Kidney tubule cell (primary cell): ENCODE data around the gene UNC5CL.

Experiments
- DNase-seq: peaks from one replicate; pipeline ENCODE4 v3.0.0-alpha.2; 2018; ENCODE audit warnings: low spot score

UNC5CL gene

DNA sequence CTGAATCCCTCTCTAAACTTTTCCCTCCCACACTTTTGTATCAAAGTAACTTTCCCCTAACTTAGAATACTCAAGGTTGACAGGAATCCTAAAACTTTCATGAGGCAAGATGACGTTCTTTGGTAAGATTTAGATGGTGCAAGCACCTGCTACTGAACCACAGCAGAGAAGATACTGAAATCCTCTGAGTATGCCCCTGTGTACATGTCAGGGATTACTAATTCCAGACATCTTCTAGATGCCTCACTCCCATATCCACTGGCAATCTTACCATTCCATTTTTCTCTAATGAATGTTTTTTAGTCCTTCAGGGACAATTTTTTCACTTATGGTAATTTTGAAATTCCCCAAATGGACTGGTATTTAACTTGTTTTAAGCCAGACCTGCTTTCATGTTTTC is 23.0 kb upstream of the UNC5CL start:
- DNase-seq = no peak

DNA sequence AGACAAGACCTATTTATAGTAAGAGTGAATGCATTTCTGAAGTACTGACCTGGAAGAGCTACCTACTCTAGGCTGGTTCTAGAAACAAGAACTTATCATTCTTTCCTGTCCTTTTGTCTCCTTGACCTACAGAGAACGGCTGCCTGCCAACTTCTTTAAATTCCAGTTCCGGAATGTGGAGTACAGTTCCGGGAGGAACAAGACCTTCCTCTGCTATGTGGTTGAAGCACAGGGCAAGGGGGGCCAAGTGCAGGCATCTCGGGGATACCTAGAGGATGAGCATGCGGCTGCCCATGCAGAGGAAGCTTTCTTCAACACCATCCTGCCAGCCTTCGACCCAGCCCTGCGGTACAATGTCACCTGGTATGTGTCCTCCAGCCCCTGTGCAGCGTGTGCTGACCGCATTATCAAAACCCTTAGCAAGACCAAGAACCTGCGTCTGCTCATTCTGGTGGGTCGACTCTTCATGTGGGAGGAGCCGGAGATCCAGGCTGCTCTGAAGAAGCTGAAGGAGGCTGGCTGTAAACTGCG is 22.2 kb upstream of the UNC5CL start:
- peak; percentile 24 for DNase-seq

GRCh38 chr6:41059556-41059955 is 20.5 kb upstream of the UNC5CL start:
- DNase-seq = peak; percentile 74

GRCh38 chr6:41058783-41059181 is 19.8 kb upstream of the UNC5CL start:
- no peak for DNase-seq

GRCh38 chr6:41056768-41057490 is 17.9 kb upstream of the UNC5CL start:
- no peak for DNase-seq

GRCh38 chr6:41055149-41055548 is 16.1 kb upstream of the UNC5CL start:
- DNase-seq = no peak

DNA sequence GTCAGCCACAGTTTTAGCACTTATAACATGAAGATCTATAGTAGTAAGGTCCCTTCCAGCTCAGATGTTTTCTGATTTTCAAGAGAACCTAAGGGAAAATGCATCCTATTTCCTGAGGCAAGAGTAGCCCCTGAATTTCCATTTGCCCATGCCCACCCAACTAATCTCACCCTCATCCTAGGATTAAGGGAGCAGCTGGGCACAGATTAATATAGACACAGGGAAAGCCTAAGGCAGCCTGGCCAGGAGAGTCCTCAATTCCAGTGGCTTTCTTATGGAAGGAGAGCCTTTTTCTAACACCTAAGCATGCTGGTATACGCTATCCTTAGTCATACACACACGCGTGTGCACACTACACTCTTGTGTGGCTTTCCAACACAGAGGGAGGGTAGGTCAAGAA is 15.5 kb upstream of the UNC5CL start:
- DNase-seq = no peak

DNA sequence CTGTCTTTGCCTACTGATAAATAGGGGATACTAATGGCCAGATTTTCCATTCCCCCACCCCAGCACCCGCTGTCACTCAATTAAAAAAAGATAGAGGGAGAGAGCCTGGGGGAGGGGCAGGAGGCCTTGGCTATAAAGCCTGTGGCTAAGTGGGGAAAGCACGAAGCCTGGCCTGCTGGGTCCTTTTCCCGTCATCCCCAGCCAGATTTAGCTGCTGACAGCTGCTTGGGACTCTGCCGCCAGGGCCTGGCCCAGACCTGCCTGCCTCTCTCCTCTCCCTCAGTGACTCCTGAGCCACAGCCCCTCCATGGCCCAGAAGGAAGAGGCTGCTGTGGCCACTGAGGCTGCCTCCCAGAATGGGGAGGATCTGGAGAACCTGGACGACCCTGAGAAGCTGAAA is 14.0 kb upstream of the UNC5CL start, which contains the start of gene APOBEC2:
Gene APOBEC2, plus strand, starts transcription at position 162 of the 400 bp plus-strand sequence. Its CDS starts 146 bp downstream, at position 308.
- DNase-seq = no peak

DNA sequence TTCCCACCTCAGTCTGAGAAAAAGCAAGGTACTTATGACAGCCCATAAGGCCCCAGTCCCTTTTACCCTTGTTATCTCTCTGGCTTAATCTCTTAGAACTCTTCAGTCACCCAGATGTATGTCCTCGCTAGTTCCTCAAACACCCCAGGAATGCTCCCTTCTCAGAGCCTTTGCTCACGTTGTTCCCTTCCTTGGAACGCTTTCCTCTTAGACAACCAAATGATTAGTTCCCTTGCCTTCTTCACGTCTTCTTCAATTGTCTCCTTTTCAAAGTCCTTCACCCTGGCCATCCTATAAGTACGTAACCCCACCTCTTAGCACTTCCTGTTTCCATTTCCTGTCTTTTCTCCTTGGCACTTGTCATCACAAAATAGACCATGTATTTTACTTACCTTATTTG is 12.9 kb upstream of the UNC5CL start:
- DNase-seq = no peak

DNA sequence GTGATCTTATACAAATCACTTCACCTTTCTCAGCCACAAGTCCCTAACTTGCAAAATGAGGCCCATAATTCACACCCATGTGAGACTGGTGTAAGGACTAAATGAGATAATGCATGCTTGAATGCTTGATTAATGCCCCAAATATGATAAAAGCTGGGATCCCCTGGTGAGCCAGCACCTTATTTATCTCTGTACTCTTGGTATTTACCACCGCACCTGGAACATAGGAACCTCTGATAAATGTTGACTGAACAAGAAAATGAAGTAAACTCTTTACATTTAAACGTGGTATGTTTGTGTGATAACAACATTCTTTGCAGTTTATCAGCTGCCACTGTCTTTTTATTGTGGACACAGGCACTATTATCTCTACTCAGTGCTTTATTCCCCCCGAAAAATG is 11.5 kb upstream of the UNC5CL start:
- no peak for DNase-seq

- no peak for DNase-seq
These were observed 10.9 kb upstream of the UNC5CL start for GRCh38 chr6:41049955-41050354.

- DNase-seq = no peak
These were observed 10.5 kb upstream of the UNC5CL start for GRCh38 chr6:41049521-41049920.

DNA sequence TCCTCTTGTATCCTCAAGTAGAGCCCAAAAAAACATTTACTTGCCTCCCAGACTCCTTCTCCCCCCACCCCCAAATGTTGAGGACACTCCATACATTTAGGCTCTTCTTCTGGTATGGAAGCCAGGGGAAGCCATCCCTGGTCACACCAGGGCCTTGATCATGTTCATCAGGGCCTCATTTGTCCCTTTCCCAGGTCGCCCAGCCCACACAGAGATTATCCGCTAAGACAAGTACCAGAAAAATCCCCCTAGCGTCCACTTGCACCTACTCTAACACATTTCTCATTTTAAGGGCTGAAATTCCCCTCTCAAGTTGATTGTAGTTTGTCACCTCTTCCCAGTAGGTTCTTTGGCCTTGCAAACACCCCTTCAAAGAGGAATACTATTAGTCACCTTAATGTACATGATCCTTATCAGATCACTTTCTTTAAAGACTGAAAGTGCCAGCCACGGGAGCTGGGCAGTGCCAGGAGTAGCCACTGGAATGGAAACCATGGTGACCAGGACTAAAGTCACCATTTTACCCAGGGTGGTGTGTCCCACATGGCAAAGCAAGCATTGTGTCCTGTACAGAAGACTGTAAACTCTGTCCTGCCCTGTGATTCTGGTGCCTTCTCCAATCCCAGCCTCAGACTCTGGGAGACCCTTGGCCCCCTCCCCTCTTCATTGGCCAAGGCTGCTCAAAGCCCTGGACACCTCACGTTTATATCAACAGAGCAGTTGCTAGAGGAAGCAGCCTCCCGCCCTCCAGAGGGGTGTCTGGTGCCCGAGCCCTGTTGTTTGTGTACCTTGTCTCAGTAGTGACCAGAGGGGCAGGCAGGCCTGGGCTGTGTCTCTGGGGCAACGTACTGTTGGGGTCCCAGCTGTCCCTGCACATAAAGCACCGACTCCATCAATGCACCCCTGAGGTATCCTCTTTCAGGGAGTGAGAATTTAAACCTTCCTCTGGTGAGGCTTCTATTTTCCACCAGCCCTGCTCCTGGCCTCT is 9.0 kb upstream of the UNC5CL start:
- DNase-seq = no peak

DNA sequence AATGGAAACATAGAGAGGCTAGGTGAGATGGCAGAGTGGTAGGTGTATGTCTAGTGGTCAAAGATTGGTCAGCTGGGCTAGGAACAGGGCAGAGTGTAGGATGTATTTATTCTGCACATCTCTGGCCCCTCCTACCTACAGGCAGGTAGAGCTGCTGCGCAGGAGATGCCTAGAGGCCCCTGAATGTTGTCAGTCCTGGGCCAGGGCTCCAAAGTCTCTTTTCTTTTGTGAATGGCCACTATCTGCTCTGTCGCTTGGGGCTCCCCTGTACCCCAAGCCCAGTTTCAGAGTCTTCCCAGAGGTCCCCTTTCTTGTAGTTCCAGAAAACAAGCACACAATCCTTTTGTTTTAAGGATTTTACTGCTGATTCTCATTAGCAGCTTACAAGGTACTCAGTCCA is 8.3 kb upstream of the UNC5CL start:
- no peak for DNase-seq

GRCh38 chr6:41046084-41046483 is 7.1 kb upstream of the UNC5CL start:
- DNase-seq = no peak

DNA sequence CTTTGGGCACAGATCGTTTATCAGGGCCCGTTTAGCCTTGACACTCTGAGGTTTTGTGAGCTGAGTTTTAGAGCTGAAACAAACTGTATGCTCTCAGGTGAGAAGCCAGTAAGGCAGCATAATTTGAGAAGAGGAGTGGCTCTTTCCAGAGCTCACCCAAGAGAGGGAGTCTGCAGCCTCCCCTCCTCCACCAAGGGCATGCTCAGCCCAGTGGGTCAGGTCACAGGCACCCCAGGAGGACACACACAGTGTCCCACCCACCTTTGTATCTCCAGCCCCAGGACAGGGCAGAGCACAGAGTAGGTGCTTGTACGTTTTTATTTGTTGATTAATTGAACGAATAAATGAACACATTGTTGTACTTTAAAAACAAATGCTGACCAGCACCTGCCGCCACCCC is 6.6 kb upstream of the UNC5CL start:
- DNase-seq = no peak

GRCh38 chr6:41043151-41043550 is 4.1 kb upstream of the UNC5CL start:
- DNase-seq = no peak

DNA sequence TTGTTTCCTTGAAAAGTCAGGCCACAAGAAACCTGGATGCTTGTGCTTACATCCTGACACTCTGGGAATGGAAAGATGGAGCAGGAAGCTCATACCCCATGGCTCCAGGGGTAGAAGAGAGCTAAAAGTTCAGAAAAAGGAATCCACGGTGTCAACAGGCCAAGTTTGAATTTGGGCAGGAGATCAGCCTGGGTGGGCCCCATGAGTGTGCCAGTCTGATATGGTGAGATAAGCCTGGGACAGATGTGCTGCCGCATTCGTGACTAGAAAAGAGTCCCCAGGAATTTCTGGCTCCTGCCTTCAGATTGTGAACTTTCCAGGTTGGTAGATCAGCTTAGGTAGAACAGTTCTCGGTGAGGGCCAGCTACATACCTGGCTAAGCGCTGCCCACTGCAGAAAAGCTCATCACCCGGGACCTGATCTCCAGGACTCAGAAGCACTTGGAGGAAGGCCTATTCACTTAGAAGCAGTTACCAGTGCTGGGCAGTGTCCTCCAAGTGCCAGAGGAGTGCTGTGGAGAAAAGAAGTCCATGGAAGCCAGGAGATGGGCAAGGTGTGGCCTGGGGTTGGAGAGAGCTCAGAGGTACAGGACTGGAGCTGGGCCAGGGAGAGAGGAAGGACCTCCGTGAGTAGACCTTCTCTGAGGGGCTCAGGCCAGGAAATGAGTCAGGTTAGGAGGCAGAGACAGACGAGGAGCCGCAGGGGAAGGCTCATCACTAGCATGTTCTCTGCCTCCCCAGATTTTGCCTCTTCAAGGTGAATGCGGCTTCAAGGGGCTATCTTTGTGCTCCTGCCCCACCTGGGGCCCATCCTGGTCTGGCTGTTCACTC is 3.4 kb upstream of the UNC5CL start, which contains the start of gene TSPO2:
Gene TSPO2, plus strand, starts transcription at position 242 of the 830 bp plus-strand sequence. Its CDS starts 519 bp downstream, at position 761.
- no peak for DNase-seq

DNA sequence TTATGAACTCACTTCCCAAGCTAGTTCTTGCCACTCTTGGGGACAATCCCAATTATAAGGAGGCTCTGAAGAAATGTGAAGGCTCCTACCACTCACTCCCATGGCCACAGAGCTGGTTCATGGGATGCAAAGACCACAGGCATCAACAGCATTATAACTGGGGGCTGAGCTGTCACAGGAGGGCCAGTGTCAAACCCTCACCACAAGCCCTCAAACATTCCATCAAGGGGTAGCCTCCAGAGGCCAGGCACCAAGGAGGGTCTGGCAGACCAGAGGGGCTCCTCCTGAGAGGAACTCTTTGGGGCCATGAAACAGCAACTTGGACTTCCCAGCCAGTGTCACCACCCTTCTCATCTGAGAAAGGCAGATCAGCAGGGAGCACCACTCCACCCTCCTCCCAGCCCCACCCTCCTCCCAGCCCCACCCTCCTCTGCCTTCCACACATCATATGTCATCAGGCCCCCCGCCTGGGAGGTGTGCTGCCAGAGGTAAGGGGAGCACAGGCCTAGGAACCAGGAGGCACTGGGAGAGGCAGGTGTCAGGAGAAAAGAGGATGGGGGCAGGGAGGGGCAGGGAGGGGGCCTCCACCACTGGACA is 2.0 kb upstream of the UNC5CL start:
- no peak for DNase-seq

- peak; percentile 96 for DNase-seq
These were observed 1.3 kb upstream of the UNC5CL start for GRCh38 chr6:41040101-41040939.
